Activated T-helper 2 cell treated with anti-CD3 and anti-CD28 coated beads, Interferon-gamma antibody, Interleukin-2, Interleukin-4, amounts not matched to agents 10 μg/mL and 5 μg/mL and 100 μg/mL, durations not matched to agents 14 hours and 24 hours and 36 hours (primary cell): ENCODE data around the gene BMPER. TPM values are rescaled to one million over a fixed set of nuclear protein-coding genes. Genes with fewer than 3 reads are reported as not detected.

ENCODE experiments used
- DNase-seq: peaks from one replicate; pipeline ENCODE4 v3.0.0; 2021; ENCODE audit warnings: low spot score
- H3K27ac Mint-ChIP-seq: one replicate; pipeline ENCODE4 v1.8.0; 2021; ENCODE audit warnings: mixed read lengths
- H3K27me3 Mint-ChIP-seq: one replicate; pipeline ENCODE4 v1.8.0; 2021; ENCODE audit warnings: low read depth, mixed read lengths
- H3K36me3 Mint-ChIP-seq: one replicate; pipeline ENCODE4 v1.8.0; 2021; ENCODE audit warnings: low read depth, mixed read lengths
- H3K4me1 Mint-ChIP-seq: one replicate; pipeline ENCODE4 v1.8.0; 2021; ENCODE audit warnings: low read depth, mixed read lengths
- H3K4me3 Mint-ChIP-seq: one replicate; pipeline ENCODE4 v1.8.0; 2021; ENCODE audit warnings: low read depth, mild to moderate bottlenecking, moderate library complexity, mixed read lengths
- H3K9me3 Mint-ChIP-seq: one replicate; pipeline ENCODE4 v1.8.0; 2021; ENCODE audit warnings: mixed read lengths
- intact Hi-C: fragments of 100-400 bp; cut with micrococcal nuclease; formaldehyde crosslinking; loops from one replicate; pipeline ENCODE4 v1.15.1; 2023
- total RNA-seq: library from RNA; stranded (reverse); gene quantifications from 2 replicates; pipeline ENCODE4 v1.2.3, GENCODE V29; 2022

The BMPER gene
- total RNA-seq, 1 donor from 2014 or later, result not detected

DNA sequence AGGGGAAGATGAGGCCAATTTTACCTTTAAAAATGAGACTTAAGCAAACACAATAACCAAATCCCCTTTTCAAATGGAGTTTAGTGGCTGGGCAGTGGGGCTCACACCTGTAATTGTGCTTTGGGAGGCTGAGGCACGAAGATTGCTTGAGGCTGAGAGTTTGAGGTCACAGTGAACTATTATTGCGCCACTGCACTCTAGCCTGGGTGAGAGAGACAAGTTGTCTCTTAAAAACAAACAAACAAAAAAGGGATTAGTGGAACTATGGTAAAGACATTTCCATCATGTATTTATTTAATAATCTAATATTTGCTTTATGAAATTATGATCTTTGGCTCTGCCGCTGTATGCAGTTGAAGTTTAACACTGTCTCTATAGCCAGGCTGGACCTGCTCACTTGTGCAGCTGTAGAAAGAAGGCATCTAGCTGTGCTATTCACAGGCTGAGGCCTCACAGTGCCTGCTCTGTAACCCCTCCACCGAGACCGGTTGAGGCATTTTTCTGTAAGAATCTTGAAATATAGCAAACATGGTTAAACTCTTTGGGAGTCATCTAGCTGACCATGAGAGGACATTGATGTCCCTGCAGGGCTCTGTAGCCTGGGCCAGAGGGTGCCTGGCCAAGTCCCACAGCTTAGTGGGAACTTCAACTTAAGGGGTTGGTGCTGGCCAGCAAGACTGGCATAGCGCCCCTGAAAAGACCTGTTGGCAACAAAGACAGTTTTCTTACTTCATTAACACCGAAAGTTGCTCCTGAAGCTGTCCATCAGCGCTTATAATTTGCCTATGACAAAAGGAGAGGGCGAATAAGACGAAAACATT, 131.8 kb downstream of the BMPER start:
- H3K27me3 Mint-ChIP-seq, result no peaks in the 10 kb centered on the region
- H3K4me1 Mint-ChIP-seq, result no peaks in the 10 kb centered on the region
- H3K27ac Mint-ChIP-seq, result no peak overlapping the region
- H3K9me3 Mint-ChIP-seq, result peaks cover 4% of the 10 kb centered on the region
- DNase-seq, result no peak
- H3K36me3 Mint-ChIP-seq, result no peaks in the 10 kb centered on the region
- no peak overlapping the region for H3K4me3 Mint-ChIP-seq
- intact Hi-C loops, result no loop called here

DNA sequence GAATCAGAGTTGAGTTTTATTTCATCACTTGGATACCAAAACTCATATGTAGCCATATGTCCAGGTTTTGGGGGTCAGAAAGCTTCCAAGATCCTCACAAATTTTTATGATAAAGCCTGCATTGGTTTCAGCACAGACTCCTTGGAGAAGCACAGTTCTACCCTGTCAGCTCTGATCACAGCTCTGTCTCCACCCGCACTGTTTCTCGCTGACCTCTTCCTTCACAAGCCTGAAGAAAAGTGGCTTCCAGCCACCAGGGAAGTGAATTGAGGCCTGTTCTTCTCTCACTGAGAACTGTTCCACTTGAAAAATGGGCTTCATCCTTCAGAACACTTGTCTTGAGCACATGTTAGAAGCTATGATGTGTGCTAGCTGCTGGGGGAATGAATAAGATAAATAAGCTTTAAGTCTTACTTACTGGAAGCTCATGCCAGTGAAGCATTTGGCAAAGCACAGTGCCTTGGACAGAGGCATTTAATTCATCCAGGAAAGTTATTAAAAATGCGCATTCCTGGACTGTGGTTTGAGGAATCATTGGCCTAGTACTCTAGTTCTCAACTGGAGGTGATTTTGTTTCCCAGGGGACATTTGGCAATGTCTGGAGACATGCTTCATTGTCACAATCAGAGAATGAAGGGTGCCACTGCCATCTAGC, 133.6 kb downstream of the BMPER start:
- Mint-ChIP-seq H3K27me3 (no peaks in the 10 kb centered on the region), H3K4me3 (no peak overlapping the region), H3K36me3 (no peaks in the 10 kb centered on the region), H3K27ac (no peak overlapping the region), H3K9me3 (peaks cover 4% of the 10 kb centered on the region), H3K4me1 (no peaks in the 10 kb centered on the region)
- intact Hi-C loops, result no loop called here
- no peak for DNase-seq

DNA sequence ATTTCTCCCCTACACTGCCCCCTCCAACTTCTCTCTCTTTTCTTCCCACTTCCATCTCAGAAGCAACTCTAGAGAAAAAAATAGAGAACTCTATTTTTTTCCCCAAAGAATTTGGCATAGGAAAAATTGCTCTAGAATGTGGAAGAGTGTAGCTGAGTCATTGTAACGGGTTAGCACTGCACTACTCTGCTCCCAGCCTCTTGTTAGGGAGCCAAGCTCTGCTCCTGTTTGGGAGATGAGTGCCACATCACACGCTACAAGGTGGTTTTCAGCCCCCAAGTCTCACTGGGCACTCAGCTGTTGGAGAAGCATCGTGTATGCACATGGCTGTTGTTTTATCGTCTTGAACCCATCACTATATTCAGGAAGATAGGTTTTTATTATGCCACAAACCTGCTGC, 136.4 kb downstream of the BMPER start:
- no peaks in the 10 kb centered on the region for H3K4me1 Mint-ChIP-seq
- H3K36me3 Mint-ChIP-seq, result no peaks in the 10 kb centered on the region

DNA sequence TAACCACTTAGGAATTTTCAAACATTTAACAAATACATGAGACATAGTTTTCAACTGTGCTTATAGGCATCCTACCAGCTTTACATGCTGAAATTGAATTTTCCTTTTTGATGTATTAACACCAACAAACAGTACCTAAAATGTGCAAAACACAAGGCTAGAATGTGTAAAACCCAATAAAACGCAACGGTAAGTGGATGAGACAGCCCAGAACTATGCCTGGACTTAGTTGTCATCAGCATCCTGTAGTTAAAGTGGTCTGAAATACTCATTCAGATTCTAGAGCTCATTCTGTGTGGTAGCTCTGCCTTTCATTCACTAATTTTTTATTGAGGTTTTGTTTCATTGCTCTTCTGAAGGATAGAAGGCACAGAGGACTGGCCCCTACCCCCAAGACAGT, 137.1 kb downstream of the BMPER start:
- no peak overlapping the region for H3K4me3 Mint-ChIP-seq
- H3K27me3 Mint-ChIP-seq, result no peaks in the 10 kb centered on the region
- H3K4me1 Mint-ChIP-seq, result no peaks in the 10 kb centered on the region
- no peak overlapping the region for H3K27ac Mint-ChIP-seq
- intact Hi-C loops, result no loop called here
- no peak for DNase-seq
- H3K9me3 Mint-ChIP-seq, result no peaks in the 10 kb centered on the region
- H3K36me3 Mint-ChIP-seq, result no peaks in the 10 kb centered on the region

More for the DNA sequence above, 136.4 kb downstream of the BMPER start:
- no peaks in the 10 kb centered on the region for H3K9me3 Mint-ChIP-seq
- intact Hi-C loops, result no loop called here
- DNase-seq, result no peak
- H3K4me3 Mint-ChIP-seq, result no peak overlapping the region
- no peak overlapping the region for H3K27ac Mint-ChIP-seq
- no peaks in the 10 kb centered on the region for H3K27me3 Mint-ChIP-seq

DNA sequence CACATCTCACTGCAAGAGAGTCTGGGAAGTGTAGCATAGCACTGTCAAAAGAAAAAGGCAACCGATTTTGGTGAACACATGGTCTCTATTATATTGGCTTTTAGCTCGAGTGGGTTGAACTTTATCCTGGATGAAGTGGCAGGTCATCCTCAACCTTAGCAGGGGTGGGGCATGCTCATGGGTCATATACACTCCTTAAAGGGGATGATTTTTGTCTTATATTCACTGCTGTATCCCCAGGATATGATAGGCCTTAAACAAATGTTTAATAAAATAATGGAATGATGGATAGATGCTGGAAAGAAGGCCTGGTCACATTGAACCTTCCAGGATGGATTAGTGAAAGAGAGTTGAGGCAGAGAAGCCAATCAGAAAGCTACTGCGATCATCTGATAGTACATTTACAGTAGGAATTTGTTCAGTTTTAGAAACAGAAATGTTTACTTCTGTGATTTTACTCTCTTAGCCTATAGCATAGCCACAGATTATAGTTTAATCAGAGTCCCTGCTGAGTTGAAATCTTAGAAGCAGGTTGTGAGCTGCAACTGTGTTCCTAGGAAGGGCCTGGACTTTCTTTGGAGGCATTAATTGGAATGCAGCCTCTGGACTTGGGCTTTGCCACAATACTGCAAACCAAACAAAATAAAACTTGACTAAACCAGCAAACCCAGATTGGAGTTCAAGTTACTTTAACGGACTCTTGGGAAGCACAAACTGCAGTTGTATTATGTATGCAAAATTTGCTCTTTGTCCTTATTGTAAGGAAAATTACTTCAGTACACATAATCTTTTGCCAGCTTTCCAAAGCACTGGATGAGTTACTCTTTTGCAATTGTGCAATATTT, 138.3 kb downstream of the BMPER start:
- intact Hi-C loops, result no loop called here
- Mint-ChIP-seq H3K36me3 (no peaks in the 10 kb centered on the region), H3K4me3 (no peak overlapping the region), H3K27ac (no peak overlapping the region), H3K4me1 (no peaks in the 10 kb centered on the region), H3K9me3 (no peaks in the 10 kb centered on the region), H3K27me3 (no peaks in the 10 kb centered on the region)
- no peak for DNase-seq

DNA sequence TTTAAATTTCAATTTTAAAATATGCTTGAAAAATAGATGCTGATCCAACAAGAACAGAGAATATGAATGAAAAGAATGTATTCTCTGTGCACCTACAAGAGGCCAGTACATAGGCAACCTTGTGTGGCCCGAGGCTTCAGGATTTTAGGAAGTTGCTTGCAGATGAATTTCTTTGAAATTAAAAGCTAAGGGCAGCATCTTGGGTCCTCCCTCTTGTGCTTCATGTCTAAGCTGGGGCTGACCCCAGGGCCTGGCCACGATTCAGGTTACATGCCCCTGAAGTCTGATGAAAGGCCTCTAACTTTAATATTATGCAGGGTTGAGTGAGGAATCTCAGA, 138.9 kb downstream of the BMPER start:
- Mint-ChIP-seq H3K4me3 (no peak overlapping the region), H3K9me3 (no peaks in the 10 kb centered on the region), H3K36me3 (no peaks in the 10 kb centered on the region), H3K27me3 (no peaks in the 10 kb centered on the region), H3K4me1 (no peaks in the 10 kb centered on the region), H3K27ac (no peak overlapping the region)
- intact Hi-C loops, result no loop called here
- DNase-seq, result no peak

DNA sequence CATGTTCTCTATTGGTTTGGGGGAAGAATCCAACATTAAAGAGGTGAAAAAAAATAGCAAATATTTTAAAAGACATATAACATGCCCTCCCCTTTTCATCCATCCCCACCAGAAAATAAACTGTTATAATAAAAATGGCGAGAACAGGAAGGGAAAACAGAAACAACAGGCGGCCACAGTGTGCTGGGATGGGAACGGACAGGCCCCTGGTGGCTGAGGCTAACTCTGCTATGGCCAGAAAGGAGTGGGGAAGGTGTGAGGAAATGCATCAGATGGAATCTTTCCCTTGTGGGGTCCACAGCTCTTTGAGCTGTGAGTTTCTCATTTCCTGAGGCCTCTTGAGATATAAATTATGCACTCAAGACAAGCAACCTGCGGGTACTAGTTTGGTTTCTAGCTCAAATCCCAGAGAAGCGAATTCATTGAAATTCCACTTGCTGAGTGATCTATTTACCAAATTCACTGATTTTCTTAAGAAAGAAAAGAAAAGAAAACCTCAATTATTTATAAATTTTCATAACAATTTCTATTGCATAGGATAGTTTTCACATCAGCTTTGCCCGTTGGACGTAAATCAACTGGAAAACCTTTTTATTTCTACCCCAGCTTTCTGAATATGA, 139.5 kb downstream of the BMPER start:
- Mint-ChIP-seq H3K27ac (no peak overlapping the region), H3K27me3 (no peaks in the 10 kb centered on the region), H3K4me3 (no peak overlapping the region), H3K36me3 (no peaks in the 10 kb centered on the region), H3K9me3 (no peaks in the 10 kb centered on the region), H3K4me1 (no peaks in the 10 kb centered on the region)
- intact Hi-C loops, result no loop called here
- no peak for DNase-seq

DNA sequence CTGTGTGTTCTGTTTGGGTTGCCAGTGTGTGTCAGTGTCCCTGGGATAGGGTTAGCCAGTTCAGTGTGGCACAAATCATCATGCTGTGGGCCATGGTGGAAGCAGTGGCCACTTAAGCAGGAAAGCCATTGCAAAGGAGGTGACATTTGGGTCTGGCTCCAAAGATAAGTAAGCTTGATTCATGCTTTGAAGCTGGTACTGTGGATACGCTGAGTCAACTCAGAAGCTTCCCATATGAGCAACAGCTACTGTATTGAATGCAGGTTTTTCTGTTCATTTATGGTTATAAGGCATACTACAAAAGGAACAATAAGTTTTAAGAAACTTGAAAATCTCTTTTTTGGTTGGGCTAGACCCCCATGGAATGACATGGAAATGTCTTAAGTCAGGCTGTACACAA, 143.1 kb downstream of the BMPER start:
- DNase-seq, result no peak
- Mint-ChIP-seq H3K4me3 (no peak overlapping the region), H3K36me3 (no peaks in the 10 kb centered on the region), H3K27ac (no peak overlapping the region), H3K27me3 (no peaks in the 10 kb centered on the region), H3K4me1 (no peaks in the 10 kb centered on the region), H3K9me3 (no peaks in the 10 kb centered on the region)
- intact Hi-C loops, result no loop called here

DNA sequence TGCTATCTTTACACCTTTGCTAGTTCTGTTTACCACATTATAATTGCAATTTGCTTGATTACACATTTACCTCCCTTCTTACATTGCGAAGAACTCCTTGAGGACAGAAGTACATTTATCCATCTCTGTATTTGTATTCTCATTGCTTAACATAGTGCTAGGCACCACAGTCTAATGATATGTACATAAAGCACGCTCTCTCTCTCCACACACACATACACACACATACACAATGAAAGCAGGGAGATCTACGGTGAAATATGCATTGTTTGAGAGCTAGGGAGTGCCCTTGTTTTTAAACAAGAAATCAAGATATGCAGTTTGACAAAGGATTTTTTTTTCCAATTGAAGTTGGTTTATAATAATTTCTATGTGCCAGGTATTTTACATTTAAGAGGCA, 148.7 kb downstream of the BMPER start:
- no peak for DNase-seq
- Mint-ChIP-seq H3K4me3 (no peak overlapping the region), H3K9me3 (no peaks in the 10 kb centered on the region), H3K4me1 (no peaks in the 10 kb centered on the region), H3K36me3 (no peaks in the 10 kb centered on the region), H3K27ac (no peak overlapping the region), H3K27me3 (no peaks in the 10 kb centered on the region)
- intact Hi-C loops, result no loop called here

DNA sequence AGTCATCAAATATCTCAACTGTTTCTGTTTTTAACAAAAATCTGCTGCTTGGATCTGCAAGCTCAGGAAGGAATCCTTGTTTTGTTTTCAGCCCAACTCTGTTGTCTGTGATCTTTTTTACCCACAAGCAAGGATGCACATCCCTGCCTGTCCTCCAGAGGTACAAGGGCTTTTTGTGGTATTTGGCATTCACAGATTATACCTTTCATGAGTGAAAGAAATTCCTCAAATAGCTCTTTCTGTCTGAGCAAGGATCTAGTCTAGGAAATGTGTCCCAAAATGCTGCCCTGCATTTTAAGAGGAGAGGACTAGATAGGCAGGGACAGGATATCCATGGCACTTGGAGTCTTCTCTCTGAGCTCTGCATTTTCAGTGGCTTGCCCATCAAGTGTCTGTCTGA, 151.8 kb downstream of the BMPER start:
- Mint-ChIP-seq H3K27me3 (no peaks in the 10 kb centered on the region), H3K9me3 (no peaks in the 10 kb centered on the region), H3K4me1 (no peaks in the 10 kb centered on the region), H3K4me3 (no peak overlapping the region), H3K36me3 (no peaks in the 10 kb centered on the region), H3K27ac (no peak overlapping the region)
- intact Hi-C loops, result no loop called here
- no peak for DNase-seq

DNA sequence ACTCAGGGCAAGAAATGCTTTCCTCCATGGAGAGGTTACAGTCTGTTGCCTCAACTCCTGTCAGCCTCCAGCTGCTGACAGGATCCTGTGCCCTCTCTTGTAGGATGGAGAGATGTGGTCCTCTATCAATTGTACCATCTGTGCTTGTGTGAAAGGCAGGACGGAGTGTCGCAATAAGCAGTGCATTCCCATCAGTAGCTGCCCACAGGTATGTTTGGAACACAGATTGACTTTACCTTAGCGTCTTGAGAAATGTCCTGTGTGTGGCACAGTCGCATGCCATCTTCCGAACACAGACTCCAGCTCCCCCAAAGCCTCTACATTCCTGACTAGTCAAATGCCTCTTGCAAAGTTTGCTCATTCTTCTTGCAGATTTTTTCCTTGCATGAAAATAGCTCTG, 152.6 kb downstream of the BMPER start:
- intact Hi-C loops, result no loop called here
- no peaks in the 10 kb centered on the region for H3K36me3 Mint-ChIP-seq
- no peaks in the 10 kb centered on the region for H3K4me1 Mint-ChIP-seq

DNA sequence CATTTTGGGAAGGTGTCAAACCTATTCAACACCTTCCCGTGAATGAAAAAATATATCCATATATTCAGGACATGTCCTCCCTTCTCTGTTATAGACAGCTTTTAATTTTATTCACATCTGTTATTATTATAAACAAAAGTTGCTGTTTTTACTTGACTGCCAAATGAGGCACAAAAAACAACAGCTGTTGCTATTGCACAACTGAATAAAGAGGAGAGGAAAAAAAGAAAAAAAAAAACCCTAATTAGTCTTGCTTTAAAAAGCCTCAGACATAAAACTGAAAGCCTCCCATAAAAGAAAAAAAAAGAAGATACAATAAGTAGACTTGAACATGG, 153.4 kb downstream of the BMPER start:
- Mint-ChIP-seq H3K4me1 (no peaks in the 10 kb centered on the region), H3K27ac (no peak overlapping the region), H3K36me3 (no peaks in the 10 kb centered on the region), H3K9me3 (no peaks in the 10 kb centered on the region), H3K4me3 (no peak overlapping the region), H3K27me3 (no peaks in the 10 kb centered on the region)
- intact Hi-C loops, result no loop called here
- no peak for DNase-seq

More for the DNA sequence above, 152.6 kb downstream of the BMPER start:
- H3K27ac Mint-ChIP-seq, result no peak overlapping the region
- H3K9me3 Mint-ChIP-seq, result no peaks in the 10 kb centered on the region
- H3K27me3 Mint-ChIP-seq, result no peaks in the 10 kb centered on the region
- no peak overlapping the region for H3K4me3 Mint-ChIP-seq
- DNase-seq, result no peak
